GM19043 (cell line): ENCODE results near the gene SPIN2A.
"Not testable (repeated sequence)": the region's sequence is repeated elsewhere in the genome, so short reads cannot be mapped to it uniquely, and the experiment has no call there.

Experiments used
- ATAC-seq: cut with Tn5 transposase; IDR thresholded peaks from one replicate; pipeline ENCODE4 v1.9.1; 2021; ENCODE audit warnings: low read depth; ENCODE audit not compliant: unreplicated experiment

The SPIN2A gene

GRCh38 chrX:57103489-57103888 is 33.7 kb downstream of the SPIN2A start:
- ATAC-seq: no peak

- ATAC-seq: not testable (repeated sequence)
These were observed 34.3 kb downstream of the SPIN2A start for GRCh38 chrX:57102918-57103317.
